ENCODE data around the gene PPIL6.

Gene PPIL6

GRCh38 chr6:109347779-109348178 lies 92.6 kb downstream of the PPIL6 start:
- Histone ChIP-seq H3K4me1 (peaks cover 0 to 19% (median 13%) of the 10 kb centered on the region in 4 donors), H3K4me3 (no peak overlapping the region), H3K27ac (no peak overlapping the region), H3K27me3 (no peaks in the 10 kb centered on the region), H3K9me3 (no peaks in the 10 kb centered on the region), H3K36me3 (no peaks in the 10 kb centered on the region)
- TF ChIP-seq CTCF (IDR thresholded peaks at IDR 0.05): no peak
- intact Hi-C loops (cut with DNase I; ENCODE audit: low total_unique reads): no loop called here
- no peak for DNase-seq

GRCh38 chr6:109345986-109346385 lies 94.4 kb downstream of the PPIL6 start:
- intact Hi-C loops (cut with DNase I; ENCODE audit: low total_unique reads): no loop called here
- H3K27ac ChIP-seq: no peak overlapping the region
- TF ChIP-seq CTCF (IDR thresholded peaks at IDR 0.05): no peak

GRCh38 chr6:109344226-109344625 lies 96.2 kb downstream of the PPIL6 start:
- no peak for DNase-seq
- no peak for TF ChIP-seq CTCF (IDR thresholded peaks at IDR 0.05)
- intact Hi-C loops (cut with DNase I; ENCODE audit: low total_unique reads): no loop called here
- Histone ChIP-seq H3K9me3 (no peaks in the 10 kb centered on the region), H3K27me3 (no peaks in the 10 kb centered on the region), H3K27ac (no peak overlapping the region), H3K4me1 (peaks cover 0 to 4% (median under 1%) of the 10 kb centered on the region in 4 donors), H3K4me3 (no peak overlapping the region), H3K36me3 (no peaks in the 10 kb centered on the region)

More at GRCh38 chr6:109345986-109346385, 94.4 kb downstream of the PPIL6 start:
- Histone ChIP-seq H3K4me1 (peaks cover 0 to 15% (median 11%) of the 10 kb centered on the region in 4 donors), H3K36me3 (no peaks in the 10 kb centered on the region), H3K4me3 (no peak overlapping the region), H3K9me3 (no peaks in the 10 kb centered on the region), H3K27me3 (no peaks in the 10 kb centered on the region)
- no peak for DNase-seq

GRCh38 chr6:109343518-109343917 lies 96.9 kb downstream of the PPIL6 start:
- DNase-seq: no peak
- H3K27me3 ChIP-seq: no peaks in the 10 kb centered on the region
- intact Hi-C loops (cut with DNase I; ENCODE audit: low total_unique reads): no loop called here
- H3K27ac ChIP-seq: no peak overlapping the region
- no peak overlapping the region for H3K4me3 ChIP-seq
- H3K9me3 ChIP-seq: no peaks in the 10 kb centered on the region
- H3K36me3 ChIP-seq: no peaks in the 10 kb centered on the region
- TF ChIP-seq CTCF (IDR thresholded peaks at IDR 0.05): no peak
- H3K4me1 ChIP-seq: peaks cover 0 to 3% (median 0%) of the 10 kb centered on the region in 4 donors

GRCh38 chr6:109342911-109343310 lies 97.5 kb downstream of the PPIL6 start:
- no peaks in the 10 kb centered on the region for H3K27me3 ChIP-seq
- no peak for TF ChIP-seq CTCF (IDR thresholded peaks at IDR 0.05)
- no peaks in the 10 kb centered on the region for H3K36me3 ChIP-seq
- H3K9me3 ChIP-seq: no peaks in the 10 kb centered on the region
- no peaks in the 10 kb centered on the region for H3K4me1 ChIP-seq
- intact Hi-C loops (cut with DNase I; ENCODE audit: low total_unique reads): no loop called here
- DNase-seq: no peak
- no peak overlapping the region for H3K27ac ChIP-seq
- no peak overlapping the region for H3K4me3 ChIP-seq

GRCh38 chr6:109342506-109342905 lies 97.9 kb downstream of the PPIL6 start:
- TF ChIP-seq CTCF (IDR thresholded peaks at IDR 0.05): no peak
- Histone ChIP-seq H3K4me3 (no peak overlapping the region), H3K36me3 (no peaks in the 10 kb centered on the region), H3K27ac (no peak overlapping the region), H3K27me3 (no peaks in the 10 kb centered on the region), H3K4me1 (no peaks in the 10 kb centered on the region), H3K9me3 (no peaks in the 10 kb centered on the region)
- no peak for DNase-seq
- intact Hi-C loops (cut with DNase I; ENCODE audit: low total_unique reads): no loop called here

Data from tibial artery (tissue), 4 donors.